H9 (cell line): ENCODE results near the gene CLEC2D. TPM values are rescaled to one million over a fixed set of nuclear protein-coding genes. Genes with fewer than 3 reads are reported as not detected.

ENCODE experiments used
- DNase-seq: peaks from one replicate; pipeline ENCODE4 v3.0.0-alpha.2; 2017
- H2AFZ ChIP-seq: one replicate; pipeline ENCODE4 v1.6.1; 2013; ENCODE audit warnings: mild to moderate bottlenecking, low read length, control low read depth, moderate library complexity
- H2AK5ac ChIP-seq: 2 replicates; pipeline ENCODE4 v1.6.1; 2013; ENCODE audit warnings: low read length, control low read depth, mixed read lengths; ENCODE audit not compliant: insufficient read length
- H2BK120ac ChIP-seq: one replicate; pipeline ENCODE4 v1.6.1; 2013; ENCODE audit warnings: low read depth, mild to moderate bottlenecking, low read length, control low read depth, inconsistent platforms; ENCODE audit not compliant: poor library complexity, severe bottlenecking
- H2BK12ac ChIP-seq: 2 replicates; pipeline ENCODE4 v1.6.1; 2013; ENCODE audit warnings: low read length, control low read depth, mixed read lengths, low read depth; ENCODE audit not compliant: insufficient read length
- H2BK15ac ChIP-seq: 2 replicates; pipeline ENCODE4 v1.6.1; 2013; ENCODE audit warnings: low read depth, low read length, control low read depth
- H2BK20ac ChIP-seq: one replicate; pipeline ENCODE4 v1.6.1; 2013; ENCODE audit warnings: low read depth, mild to moderate bottlenecking, low read length, control low read depth, inconsistent platforms; ENCODE audit not compliant: poor library complexity, severe bottlenecking
- H2BK5ac ChIP-seq: 2 replicates; pipeline ENCODE4 v1.6.1; 2013; ENCODE audit warnings: low read length, control low read depth, mixed read lengths; ENCODE audit not compliant: insufficient read length
- H3K14ac ChIP-seq: 2 replicates; pipeline ENCODE4 v1.6.1; 2013; ENCODE audit warnings: low read length, control low read depth; ENCODE audit not compliant: insufficient read depth
- H3K18ac ChIP-seq: 2 replicates; pipeline ENCODE4 v1.6.1; 2013; ENCODE audit warnings: low read depth, mild to moderate bottlenecking, mixed read lengths, low read length, control low read depth; ENCODE audit not compliant: insufficient read length
- H3K23ac ChIP-seq: 2 replicates; pipeline ENCODE4 v1.6.1; 2013; ENCODE audit warnings: low read length, control low read depth, mixed read lengths, low read depth; ENCODE audit not compliant: insufficient read length
- H3K23me2 ChIP-seq: 2 replicates; pipeline ENCODE4 v1.6.1; 2013; ENCODE audit warnings: low read depth, mild to moderate bottlenecking, mixed read lengths, low read length, control low read depth; ENCODE audit not compliant: insufficient read length, poor library complexity, severe bottlenecking
- H3K27ac ChIP-seq: 2 replicates; pipeline ENCODE4 v1.5.1; 2013; ENCODE audit warnings: low read length, control low read depth, mixed read lengths, low read depth; ENCODE audit not compliant: insufficient read length
- H3K27me3 ChIP-seq: 2 replicates; pipeline ENCODE4 v1.6.1; 2013; ENCODE audit warnings: low read length, control low read depth, inconsistent platforms; ENCODE audit not compliant: insufficient read depth
- H3K4ac ChIP-seq: 2 replicates; pipeline ENCODE4 v1.6.1; 2013; ENCODE audit warnings: low read depth, mild to moderate bottlenecking, control low read depth, inconsistent platforms, low read length, moderate library complexity
- H3K4me1 ChIP-seq: 2 replicates; pipeline ENCODE4 v1.6.1; 2013; ENCODE audit warnings: low read length, control low read depth, inconsistent platforms; ENCODE audit not compliant: insufficient read depth
- H3K4me2 ChIP-seq: 2 replicates; pipeline ENCODE4 v1.6.1; 2013; ENCODE audit warnings: low read length, control low read depth, mixed read lengths; ENCODE audit not compliant: insufficient read length, insufficient read depth
- H3K56ac ChIP-seq: 2 replicates; pipeline ENCODE4 v1.6.1; 2013; ENCODE audit warnings: low read depth, mild to moderate bottlenecking, mixed read lengths, low read length, control low read depth; ENCODE audit not compliant: insufficient read length
- H3K79me1 ChIP-seq: 2 replicates; pipeline ENCODE4 v1.6.1; 2013; ENCODE audit warnings: low read depth, mild to moderate bottlenecking, moderate library complexity, low read length, control low read depth, inconsistent platforms; ENCODE audit not compliant: insufficient read depth, poor library complexity, severe bottlenecking
- H3K79me2 ChIP-seq: 2 replicates; pipeline ENCODE4 v1.6.1; 2013; ENCODE audit warnings: low read length, control low read depth, inconsistent platforms; ENCODE audit not compliant: insufficient read depth
- H3K9ac ChIP-seq: 2 replicates; pipeline ENCODE4 v1.6.1; 2013; ENCODE audit warnings: low read length, control low read depth, mixed read lengths; ENCODE audit not compliant: insufficient read length; ENCODE audit errors: extremely low read depth
- H3K9me3 ChIP-seq: one replicate; pipeline ENCODE4 v1.6.1; 2013; ENCODE audit warnings: low read depth, low read length, inconsistent platforms; ENCODE audit not compliant: control insufficient read depth
- H3T11ph ChIP-seq: one replicate; pipeline ENCODE4 v1.6.1; 2013; ENCODE audit warnings: mild to moderate bottlenecking, low read length, control low read depth, inconsistent platforms
- H4K20me1 ChIP-seq: one replicate; pipeline ENCODE4 v1.6.1; 2013; ENCODE audit not compliant: control insufficient read depth, insufficient read length, insufficient read depth
- H4K5ac ChIP-seq: 2 replicates; pipeline ENCODE4 v1.6.1; 2013; ENCODE audit warnings: low read depth, mild to moderate bottlenecking, mixed read lengths, low read length, control low read depth; ENCODE audit not compliant: insufficient read length
- H4K8ac ChIP-seq: replicated peaks from 2 replicates; pipeline ENCODE4 v1.6.1; 2013; ENCODE audit warnings: low read length, control low read depth, mixed read lengths, low read depth; ENCODE audit not compliant: insufficient read length
- H4K91ac ChIP-seq: 2 replicates; pipeline ENCODE4 v1.6.1; 2013; ENCODE audit warnings: low read depth, mild to moderate bottlenecking, moderate library complexity, mixed read lengths, low read length, control low read depth; ENCODE audit not compliant: insufficient read length
- H3K27ac Mint-ChIP-seq, 3 experiments: 2 replicates in 2 of 3; 3 replicates in 1 of 3; pipeline ENCODE4 v1.8.0; 2020 to 2021; ENCODE audit warnings: mixed read lengths in 3 of 3, mild to moderate bottlenecking in 1 of 3, moderate library complexity in 1 of 3
- H3K27me3 Mint-ChIP-seq: 2 replicates; pipeline ENCODE4 v1.8.0; 2021; ENCODE audit warnings: low read depth, mild to moderate bottlenecking, moderate library complexity, mixed read lengths
- H3K36me3 Mint-ChIP-seq, 3 experiments: 2 replicates in 2 of 3; 3 replicates in 1 of 3; pipeline ENCODE4 v1.8.0; 2020 to 2021; ENCODE audit warnings: low read depth in 3 of 3, mixed read lengths in 3 of 3; ENCODE audit not compliant: insufficient read depth in 1 of 3
- H3K4me1 Mint-ChIP-seq, 2 experiments: 2 replicates each; pipeline ENCODE4 v1.8.0; 2020; ENCODE audit warnings: mixed read lengths in 2 of 2
- H3K4me3 Mint-ChIP-seq, 2 experiments: 2 replicates in 1 of 2; 3 replicates in 1 of 2; pipeline ENCODE4 v1.8.0; 2020 to 2021; ENCODE audit warnings: mild to moderate bottlenecking in 2 of 2, mixed read lengths in 2 of 2, moderate library complexity in 1 of 2
- H3K9me3 Mint-ChIP-seq, 2 experiments: 2 replicates in 1 of 2; 3 replicates in 1 of 2; pipeline ENCODE4 v1.8.0; 2020; ENCODE audit warnings: mild to moderate bottlenecking in 2 of 2, mixed read lengths in 2 of 2, moderate library complexity in 1 of 2
- CTCF ChIP-seq: fragments of 200-600 bp; sonication (generic); conservative IDR thresholded peaks from 3 replicates; pipeline ENCODE4 v1.8.0; 2021; ENCODE audit warnings: antibody characterized with exemption, mild to moderate bottlenecking
- WGBS: extraction: QIAGEN DNeasy Blood & Tissue Kit; methylation state at CpG from one replicate; pipeline ENCODE4 v1.1.7; 2013; ENCODE audit warnings: missing lambda C conversion rate, low lambda C conversion rate, mixed read lengths; ENCODE audit not compliant: insufficient read length; ENCODE audit errors: extremely low coverage; 5-methylcytosine and 5-hydroxymethylcytosine counted together
- total RNA-seq: library from RNA; stranded (reverse); gene quantifications from 2 replicates; pipeline ENCODE4 v1.2.1, GENCODE V29; 2021

The CLEC2D gene
- total RNA-seq, 1 experiment from 2014 or later = 2.1 TPM

GRCh38 chr12:9740106-9740750 is 70.7 kb downstream of the CLEC2D start:
- H2BK120ac ChIP-seq = no peak overlapping the region
- no peaks in the 10 kb centered on the region for H4K20me1 ChIP-seq
- H2AFZ ChIP-seq = peak overlapping the region; percentile 29
- H3K56ac ChIP-seq = no peak overlapping the region
- no peak for TF ChIP-seq CTCF
- H3K4ac ChIP-seq = no peak overlapping the region
- no peak overlapping the region for H2BK5ac ChIP-seq
- Mint-ChIP-seq H3K36me3 (no peaks in the 10 kb centered on the region; a peak in 1 of 7 replicates), H3K4me3 (no peak overlapping the region), H3K27ac (no peak overlapping the region), H3K9me3 (no peaks in the 10 kb centered on the region; a peak in 1 of 5 replicates), H3K27me3 (no peaks in the 10 kb centered on the region), H3K4me1 (peaks cover 4 to 6% of the 10 kb centered on the region in 2 experiments)
- H3K79me1 ChIP-seq = no peaks in the 10 kb centered on the region
- WGBS = no CpG with 5 or more reads among the region's 7 CpGs
- no peak overlapping the region for H4K91ac ChIP-seq
- no peak overlapping the region for H3K23ac ChIP-seq
- H2BK15ac ChIP-seq = no peak overlapping the region
- H4K8ac ChIP-seq = no peak overlapping the region
- H3K4me1 ChIP-seq = no peaks in the 10 kb centered on the region
- no peak overlapping the region for H3K14ac ChIP-seq
- H4K5ac ChIP-seq = no peak overlapping the region
- no peaks in the 10 kb centered on the region for H3K9me3 ChIP-seq
- no peak overlapping the region for H3K9ac ChIP-seq
- no peak overlapping the region for H2BK12ac ChIP-seq
- no peak overlapping the region for H3K4me2 ChIP-seq
- H3K27ac ChIP-seq = no peak overlapping the region
- H3K79me2 ChIP-seq = no peaks in the 10 kb centered on the region
- H3K23me2 ChIP-seq = no peaks in the 10 kb centered on the region
- H3K27me3 ChIP-seq = no peaks in the 10 kb centered on the region
- no peak overlapping the region for H2BK20ac ChIP-seq
- no peak overlapping the region for H3K18ac ChIP-seq
- H3T11ph ChIP-seq = no peak overlapping the region
- H2AK5ac ChIP-seq = no peak overlapping the region
- no peak for DNase-seq
